GM12891 (cell line): ENCODE measurements around the gene FAM89B.

Experiments
- POLR2A ChIP-seq: IDR thresholded peaks from 2 replicates; pipeline ENCODE4 v1.6.1; 2011; ENCODE audit warnings: low read depth, low read length, control low read depth
- POLR2AphosphoS5 ChIP-seq: IDR thresholded peaks from 2 replicates; pipeline ENCODE4 v1.6.1; 2011; ENCODE audit warnings: low read depth, low read length, control low read depth
- SPI1 ChIP-seq: IDR thresholded peaks from 2 replicates; pipeline ENCODE4 v1.6.1; 2011; ENCODE audit warnings: low read depth, low read length, control low read depth
- TAF1 ChIP-seq: IDR thresholded peaks from 2 replicates; pipeline ENCODE4 v1.6.1; 2011; ENCODE audit warnings: low read depth, low read length, control low read depth

GRCh38 chr11:65590240-65590738 is 18.0 kb downstream of the FAM89B start:
- TF ChIP-seq POLR2A (no peak), POLR2AphosphoS5 (no peak), SPI1 (no peak), TAF1 (no peak)
